Panc1 (cell line): ENCODE results near the gene MMP15. TPM values are rescaled to one million over a fixed set of nuclear protein-coding genes. Genes with fewer than 3 reads are reported as not detected.
"Not testable (repeated sequence)": the region's sequence is repeated elsewhere in the genome, so short reads cannot be mapped to it uniquely, and the experiment has no call there.

Experiments
- ATAC-seq: fragments of 200-7000 bp; cut with Tn5 transposase; 2 replicates; pipeline ENCODE4 v1.9.1; 2020; ENCODE audit warnings: mild to moderate bottlenecking, moderate library complexity
- BruUV-seq: library from RNA; stranded (reverse); fragments of 400-500 nt; replicated peaks from 2 replicates; lab custom pipeline; 2021; lab: Mats Ljungman, UMichigan
- CTCF ChIA-PET: fragments of 300-600 bp; sonication (Branson Sonifier 250); formaldehyde crosslinking; loops from one replicate; lab custom pipeline; 2022; ENCODE audit warnings: antibody characterized with exemption; lab: Charles Lee
- POLR2A ChIA-PET: fragments of 300-600 bp; sonication (Branson Sonifier 250); formaldehyde crosslinking; loops from one replicate; lab custom pipeline; 2022; ENCODE audit warnings: antibody characterized with exemption; lab: Charles Lee
- DNase-seq: peaks from one replicate; pipeline ENCODE4 v3.0.0-alpha.2; 2010; ENCODE audit warnings: low read depth, low spot score
- H3K27ac ChIP-seq: 2 replicates; pipeline ENCODE4 v1.5.1; 2011; ENCODE audit warnings: mild to moderate bottlenecking, low read length, inconsistent platforms
- H3K27me3 ChIP-seq: fragments of 200-500 bp; sonication (Bioruptor generic); 2 replicates; pipeline ENCODE4 v1.6.0; 2014; ENCODE audit warnings: low read length, inconsistent platforms; ENCODE audit not compliant: control insufficient read depth, insufficient read depth
- H3K36me3 ChIP-seq: fragments of 200-500 bp; sonication (Bioruptor generic); 2 replicates; pipeline ENCODE4 v1.5.1; 2014; ENCODE audit warnings: inconsistent platforms, mild to moderate bottlenecking, low read length, moderate library complexity; ENCODE audit not compliant: control insufficient read depth, insufficient read depth
- H3K4me1 ChIP-seq: 2 replicates; pipeline ENCODE4 v1.5.1; 2011; ENCODE audit warnings: inconsistent platforms, mild to moderate bottlenecking, low read length, moderate library complexity; ENCODE audit not compliant: control insufficient read depth, insufficient read depth
- H3K4me3 ChIP-seq, 2 experiments: 2 replicates each; pipeline ENCODE4 v1.5.1; 2011 to 2012; ENCODE audit warnings: low read depth in 2 of 2, low read length in 2 of 2, mild to moderate bottlenecking in 2 of 2, inconsistent platforms in 1 of 2, moderate library complexity in 1 of 2
- H3K9me3 ChIP-seq: fragments of 200-500 bp; sonication (Bioruptor generic); 2 replicates; pipeline ENCODE4 v1.5.1; 2014; ENCODE audit warnings: low read depth, mild to moderate bottlenecking, inconsistent platforms, low read length, moderate library complexity; ENCODE audit not compliant: control insufficient read depth, insufficient read depth
- CTCF ChIP-seq: fragments of 450-650 bp; IDR thresholded peaks from 2 replicates; pipeline ENCODE4 v1.5.1; 2017; ENCODE audit warnings: mild to moderate bottlenecking
- POLR2AphosphoS5 ChIP-seq: IDR thresholded peaks from 2 replicates; pipeline ENCODE4 v1.6.1; 2012; ENCODE audit warnings: mild to moderate bottlenecking, low read depth, low read length, moderate library complexity
- REST ChIP-seq, 2 experiments: IDR thresholded peaks; 2 replicates each; pipeline ENCODE4 v1.6.1; 2011 to 2012; ENCODE audit warnings: low read depth in 2 of 2, control low read depth in 1 of 2, low read length in 1 of 2, mild to moderate bottlenecking in 1 of 2, moderate library complexity in 1 of 2; ENCODE audit not compliant: insufficient read depth in 1 of 2
- SIN3A ChIP-seq: IDR thresholded peaks from 2 replicates; pipeline ENCODE4 v1.6.1; 2012; ENCODE audit warnings: low read depth, mild to moderate bottlenecking, low read length, moderate library complexity, borderline replicate concordance; ENCODE audit not compliant: insufficient read depth
- TCF7L2 ChIP-seq: IDR thresholded peaks from 2 replicates; pipeline ENCODE4 v1.6.1; 2011; ENCODE audit warnings: mild to moderate bottlenecking, low read depth, low read length, inconsistent platforms
- in situ Hi-C: cut with HindIII; loops from 2 replicates; pipeline ENCODE4 v1.10.0; 2016; ENCODE audit warnings: low sequenced_read_pairs, low pct_unique_long_range_greater_than_20kb
- intact Hi-C: fragments of 100-400 bp; cut with micrococcal nuclease; formaldehyde crosslinking; loops from one replicate; pipeline ENCODE4 v1.10.0; 2022; ENCODE audit not compliant: unreplicated experiment
- total RNA-seq: library from RNA; stranded (reverse); gene quantifications from one replicate; pipeline ENCODE4 v1.2.1, GENCODE V29; 2021; ENCODE audit not compliant: unreplicated experiment

MMP15 gene
- total RNA-seq, 1 experiment from 2014 or later: 10.9 TPM

- POLR2A ChIA-PET: no interaction called here
- ATAC-seq (no peak), DNase-seq (no peak)
- CTCF ChIA-PET: no interaction called here
- TF ChIP-seq TCF7L2: no peak
- TF ChIP-seq SIN3A: no peak
- no peak for TF ChIP-seq POLR2AphosphoS5
- TF ChIP-seq REST (IDR thresholded peaks at IDR 0.05; ENCODE audit: insufficient read depth in 1 of 2, low read depth in 2 of 2, low read length in 1 of 2): no peak
- TF ChIP-seq CTCF: no peak
- no peak overlapping the region for H3K4me3 ChIP-seq
- no peaks in the 10 kb centered on the region for H3K27me3 ChIP-seq
- no peaks in the 10 kb centered on the region for H3K4me1 ChIP-seq
- BruUV-seq: no TSS peak
- intact Hi-C loops: no loop called here
- in situ Hi-C loops: no loop called here
- no peak overlapping the region for H3K27ac ChIP-seq
- H3K9me3 ChIP-seq: no peaks in the 10 kb centered on the region
- no peaks in the 10 kb centered on the region for H3K36me3 ChIP-seq
Observed at GRCh38 chr16:58094791-58095574, 69.4 kb downstream of the MMP15 start.

GRCh38 chr16:58095575-58095960, 70.0 kb downstream of the MMP15 start:
- ATAC-seq, intact Hi-C loops, H3K4me3 ChIP-seq, H3K9me3 ChIP-seq, H3K36me3 ChIP-seq, POLR2A ChIA-PET, DNase-seq, H3K27ac ChIP-seq, in situ Hi-C loops, CTCF ChIA-PET, H3K27me3 ChIP-seq, BruUV-seq, H3K4me1 ChIP-seq: not testable (repeated sequence)

- ATAC-seq (no peak), DNase-seq (no peak)
- Histone ChIP-seq H3K9me3 (no peaks in the 10 kb centered on the region), H3K27me3 (no peaks in the 10 kb centered on the region), H3K4me1 (no peaks in the 10 kb centered on the region), H3K27ac (no peak overlapping the region), H3K36me3 (no peaks in the 10 kb centered on the region), H3K4me3 (no peak overlapping the region)
- no TSS peak for BruUV-seq
- POLR2A ChIA-PET: no interaction called here
- CTCF ChIA-PET: no interaction called here
- in situ Hi-C loops (no loop called here), intact Hi-C loops (no loop called here)
- TF ChIP-seq POLR2AphosphoS5: no peak
- TF ChIP-seq CTCF: no peak
- no peak for TF ChIP-seq TCF7L2
- no peak for TF ChIP-seq REST (IDR thresholded peaks at IDR 0.05; ENCODE audit: insufficient read depth in 1 of 2, low read depth in 2 of 2, low read length in 1 of 2)
- no peak for TF ChIP-seq SIN3A
Observed at GRCh38 chr16:58096249-58096648, 70.7 kb downstream of the MMP15 start.
